ENCODE data around the gene MRM1. TPM values are rescaled to one million over a fixed set of nuclear protein-coding genes. Genes with fewer than 3 reads are reported as not detected.
A peak's percentile ranks its signal among the peaks of the same experiment; 100 is the strongest.

Gene MRM1
- total RNA-seq, 6 experiments from 2014 or later: 2.5 to 8.6 (median 6.0) TPM

DNA sequence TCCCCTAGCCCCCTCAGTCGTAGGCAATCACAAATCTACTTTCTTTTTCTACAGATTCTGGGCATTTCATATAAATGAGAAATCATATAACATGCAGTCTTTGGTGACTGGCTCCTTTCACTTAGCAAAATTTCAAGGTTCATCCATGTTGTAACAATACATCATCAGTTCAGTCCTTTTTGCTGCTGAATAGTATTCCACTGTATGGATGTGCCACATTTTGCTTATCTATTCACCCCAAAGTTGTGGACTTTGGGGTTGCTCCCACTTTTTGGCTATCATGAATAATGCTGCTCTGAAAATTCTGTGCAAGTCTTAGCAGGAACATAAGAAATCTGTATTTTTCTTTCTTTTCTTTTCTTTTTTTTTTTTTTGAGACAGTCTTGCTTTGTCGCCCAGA lies 39.0 kb downstream of the MRM1 start:
- peaks cover 7 to 11% of the 10 kb centered on the region in 2 donors for H3K27me3 ChIP-seq

DNA sequence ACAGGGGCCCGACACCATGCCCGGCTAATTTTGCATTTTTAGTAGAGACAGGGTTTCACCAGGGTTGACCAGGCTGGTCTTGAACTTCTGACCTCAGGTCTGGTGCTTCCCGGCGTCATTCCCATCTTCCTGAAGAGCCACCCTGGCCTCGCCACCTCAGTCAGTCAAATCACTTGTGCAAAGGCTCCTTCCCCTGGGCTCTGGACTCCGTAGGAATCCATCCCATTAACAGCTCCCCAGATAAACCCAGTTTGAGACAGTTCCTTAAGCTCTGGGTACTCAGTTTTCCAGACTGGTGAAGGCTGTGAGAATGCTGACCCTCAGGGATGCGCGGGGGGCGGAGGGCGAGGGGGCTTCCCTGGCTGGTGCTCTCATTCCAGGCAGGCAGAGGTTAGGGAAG lies 39.5 kb downstream of the MRM1 start:
- intact Hi-C loops (cut with DNase I): no loop called here
- Histone ChIP-seq H3K27ac (no peak overlapping the region), H3K4me1 (peaks cover 0 to 12% (median 0%) of the 10 kb centered on the region in 4 donors), H3K4me3 (no peak overlapping the region), H3K36me3 (no peaks in the 10 kb centered on the region), H3K27me3 (peaks cover 7 to 11% of the 10 kb centered on the region in 2 donors), H3K9me3 (no peaks in the 10 kb centered on the region)
- 10% methylated on average over 4 of the region's 10 CpGs for WGBS (ENCODE audit: insufficient coverage, low coverage, low lambda C conversion rate, missing lambda C conversion rate)
- no peak for ATAC-seq
- no peak for TF ChIP-seq POLR2A (IDR thresholded peaks at IDR 0.05)
- TF ChIP-seq CTCF (IDR thresholded peaks at IDR 0.05): no peak
- DNase-seq: no peak

More for the DNA sequence above, 39.0 kb downstream of the MRM1 start:
- intact Hi-C loops (cut with DNase I): no loop called here
- no peak overlapping the region for H3K27ac ChIP-seq
- no peak for TF ChIP-seq CTCF (IDR thresholded peaks at IDR 0.05)
- no peak for TF ChIP-seq POLR2A (IDR thresholded peaks at IDR 0.05)
- no peak overlapping the region for H3K4me3 ChIP-seq
- no peaks in the 10 kb centered on the region for H3K36me3 ChIP-seq
- ATAC-seq: no peak
- WGBS (ENCODE audit: insufficient coverage, low coverage, low lambda C conversion rate, missing lambda C conversion rate): 96% methylated on average over 2 of the region's 2 CpGs
- H3K4me1 ChIP-seq: peaks cover 0 to 12% (median 0%) of the 10 kb centered on the region in 4 donors
- DNase-seq: no peak
- no peaks in the 10 kb centered on the region for H3K9me3 ChIP-seq

DNA sequence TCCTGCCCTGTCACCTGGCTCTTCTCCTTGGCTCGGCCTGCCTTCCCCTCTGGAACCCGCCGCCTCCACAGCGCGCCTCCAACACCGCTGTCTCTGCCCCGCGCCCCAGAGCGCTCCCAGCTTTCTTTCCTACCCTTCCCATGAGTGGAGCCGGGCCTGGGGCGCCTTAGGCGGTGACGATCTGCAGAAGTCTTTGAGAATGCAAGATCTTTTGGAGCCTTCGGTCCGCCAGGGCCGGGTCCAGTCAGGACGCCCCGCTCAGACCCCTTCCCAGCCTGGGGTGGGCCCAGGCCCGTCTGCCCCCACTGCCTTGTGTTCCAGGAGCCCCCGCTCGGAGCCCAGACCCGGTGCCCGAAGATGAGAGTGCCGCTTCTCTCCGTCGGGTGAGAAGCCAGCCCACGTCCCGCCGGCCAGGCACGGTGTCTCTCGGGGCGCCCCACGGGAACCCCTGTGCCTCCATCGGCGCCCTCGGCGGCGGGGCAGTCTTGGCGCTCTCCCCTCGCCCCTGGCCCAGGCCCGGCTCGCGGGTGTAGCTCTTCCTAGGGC lies 40.0 kb downstream of the MRM1 start:
- intact Hi-C loops (cut with DNase I): no loop called here
- Histone ChIP-seq H3K4me1 (peaks cover 0 to 12% (median 0%) of the 10 kb centered on the region in 4 donors), H3K27ac (no peak overlapping the region), H3K36me3 (no peaks in the 10 kb centered on the region), H3K9me3 (no peaks in the 10 kb centered on the region), H3K27me3 (peaks cover 7 to 11% of the 10 kb centered on the region in 2 donors), H3K4me3 (peak overlapping the region in 2 of 3 donors; percentile 21 to 27)
- TF ChIP-seq CTCF (IDR thresholded peaks at IDR 0.05) (no peak), POLR2A (IDR thresholded peaks at IDR 0.05) (no peak)
- ATAC-seq (peak in 1 of 4 donors; percentile 27), DNase-seq (no peak)
- WGBS (ENCODE audit: insufficient coverage, low coverage, low lambda C conversion rate, missing lambda C conversion rate): 6% methylated on average over 13 of the region's 43 CpGs

GRCh38 chr17:36641877-36642845 lies 40.8 kb downstream of the MRM1 start:
- peaks cover 0 to 12% (median 0%) of the 10 kb centered on the region in 4 donors for H3K4me1 ChIP-seq
- DNase-seq (peak in 1 of 3 donors; percentile 25), ATAC-seq (peak in 2 of 4 donors; percentile 14)
- H3K27ac ChIP-seq: no peak overlapping the region
- TF ChIP-seq POLR2A (IDR thresholded peaks at IDR 0.05) (no peak), CTCF (IDR thresholded peaks at IDR 0.05) (no peak)
- peaks cover 7 to 11% of the 10 kb centered on the region in 2 donors for H3K27me3 ChIP-seq
- H3K36me3 ChIP-seq: no peaks in the 10 kb centered on the region
- WGBS (ENCODE audit: insufficient coverage, low coverage, low lambda C conversion rate, missing lambda C conversion rate): 5% methylated on average over 26 of the region's 64 CpGs
- peak overlapping the region in 2 of 3 donors; percentile 21 to 27 for H3K4me3 ChIP-seq
- H3K9me3 ChIP-seq: no peaks in the 10 kb centered on the region
- intact Hi-C loops (cut with DNase I): no loop called here
